T47D (cell line): ENCODE data around the gene ZCCHC18.
A peak's percentile ranks its signal among the peaks of the same experiment; 100 is the strongest.
"Not testable (repeated sequence)": the region's sequence is repeated elsewhere in the genome, so short reads cannot be mapped to it uniquely, and the experiment has no call there.

ENCODE experiments used
- DNase-seq, 2 experiments: peaks; one replicate each; pipeline versions ENCODE4 v3.0.0 to v3.0.0-alpha.2; 2011 to 2012; ENCODE audit warnings: low read depth in 1 of 2, low spot score in 1 of 2
- JUND ChIP-seq: IDR thresholded peaks from 2 replicates; pipeline ENCODE4 v1.6.1; 2012; ENCODE audit warnings: low read depth
- in situ Hi-C: cut with HindIII; loops from 2 replicates; pipeline ENCODE4 v1.10.0; 2016; ENCODE audit warnings: low sequenced_read_pairs, low pct_unique_long_range_greater_than_20kb

Gene ZCCHC18

GRCh38 chrX:104108955-104109354 is 3.4 kb upstream of the ZCCHC18 start:
- in situ Hi-C loops = no loop called here
- DNase-seq = no peak

GRCh38 chrX:104110491-104111240 is 1.7 kb upstream of the ZCCHC18 start:
- in situ Hi-C loops, DNase-seq: not testable (repeated sequence)

More at GRCh38 chrX:104108955-104109354, 3.4 kb upstream of the ZCCHC18 start:
- TF ChIP-seq JUND = no peak

- in situ Hi-C loops = no loop called here
- TF ChIP-seq JUND = no peak
- peak; percentile 5 to 59 for DNase-seq
These were observed 1.1 kb downstream of the ZCCHC18 start for GRCh38 chrX:104113222-104113965.

GRCh38 chrX:104117759-104118158 is 5.4 kb downstream of the ZCCHC18 start:
- no peak for TF ChIP-seq JUND
- in situ Hi-C loops = no loop called here
- no peak for DNase-seq

GRCh38 chrX:104118765-104119164 is 6.4 kb downstream of the ZCCHC18 start:
- DNase-seq = no peak
- no peak for TF ChIP-seq JUND
- in situ Hi-C loops = no loop called here

- no peak for DNase-seq
- in situ Hi-C loops = no loop called here
- no peak for TF ChIP-seq JUND
These were observed 10.5 kb downstream of the ZCCHC18 start for GRCh38 chrX:104122829-104123228.

GRCh38 chrX:104126856-104127255 is 14.5 kb downstream of the ZCCHC18 start:
- in situ Hi-C loops = no loop called here
- TF ChIP-seq JUND = no peak
- DNase-seq = no peak

GRCh38 chrX:104130808-104131207 is 18.5 kb downstream of the ZCCHC18 start:
- no peak for DNase-seq
- in situ Hi-C loops = no loop called here
- no peak for TF ChIP-seq JUND

GRCh38 chrX:104134583-104135261 is 22.4 kb downstream of the ZCCHC18 start:
- TF ChIP-seq JUND = no peak
- in situ Hi-C loops = no loop called here
- no peak for DNase-seq

- in situ Hi-C loops = no loop called here
- no peak for TF ChIP-seq JUND
- no peak for DNase-seq
These were observed 23.4 kb downstream of the ZCCHC18 start for GRCh38 chrX:104135677-104136076.

GRCh38 chrX:104136241-104137019 is 24.1 kb downstream of the ZCCHC18 start:
- peak; percentile 16 to 72 for DNase-seq
- in situ Hi-C loops = no loop called here
- TF ChIP-seq JUND = no peak

- peak in 1 of 2 experiments; percentile 7 for DNase-seq
- in situ Hi-C loops = no loop called here
- no peak for TF ChIP-seq JUND
These were observed 25.2 kb downstream of the ZCCHC18 start for GRCh38 chrX:104137496-104137895.
